Activated CD4-positive, alpha-beta T cell treated with anti-CD3 and anti-CD28 coated beads, Interleukin-2, Interleukin-6, amounts not matched to agents 100 ng/mL and 50 ng/mL, durations not matched to agents 16 hours and 8 hours (primary cell): ENCODE measurements around the gene HNRNPM.
A peak's percentile ranks its signal among the peaks of the same experiment; 100 is the strongest.
"Not testable (repeated sequence)": the region's sequence is repeated elsewhere in the genome, so short reads cannot be mapped to it uniquely, and the experiment has no call there.

Experiments used
- DNase-seq: peaks from one replicate; pipeline ENCODE4 v3.0.0-alpha.2; 2020

HNRNPM gene, protein sequence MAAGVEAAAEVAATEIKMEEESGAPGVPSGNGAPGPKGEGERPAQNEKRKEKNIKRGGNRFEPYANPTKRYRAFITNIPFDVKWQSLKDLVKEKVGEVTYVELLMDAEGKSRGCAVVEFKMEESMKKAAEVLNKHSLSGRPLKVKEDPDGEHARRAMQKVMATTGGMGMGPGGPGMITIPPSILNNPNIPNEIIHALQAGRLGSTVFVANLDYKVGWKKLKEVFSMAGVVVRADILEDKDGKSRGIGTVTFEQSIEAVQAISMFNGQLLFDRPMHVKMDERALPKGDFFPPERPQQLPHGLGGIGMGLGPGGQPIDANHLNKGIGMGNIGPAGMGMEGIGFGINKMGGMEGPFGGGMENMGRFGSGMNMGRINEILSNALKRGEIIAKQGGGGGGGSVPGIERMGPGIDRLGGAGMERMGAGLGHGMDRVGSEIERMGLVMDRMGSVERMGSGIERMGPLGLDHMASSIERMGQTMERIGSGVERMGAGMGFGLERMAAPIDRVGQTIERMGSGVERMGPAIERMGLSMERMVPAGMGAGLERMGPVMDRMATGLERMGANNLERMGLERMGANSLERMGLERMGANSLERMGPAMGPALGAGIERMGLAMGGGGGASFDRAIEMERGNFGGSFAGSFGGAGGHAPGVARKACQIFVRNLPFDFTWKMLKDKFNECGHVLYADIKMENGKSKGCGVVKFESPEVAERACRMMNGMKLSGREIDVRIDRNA

DNA sequence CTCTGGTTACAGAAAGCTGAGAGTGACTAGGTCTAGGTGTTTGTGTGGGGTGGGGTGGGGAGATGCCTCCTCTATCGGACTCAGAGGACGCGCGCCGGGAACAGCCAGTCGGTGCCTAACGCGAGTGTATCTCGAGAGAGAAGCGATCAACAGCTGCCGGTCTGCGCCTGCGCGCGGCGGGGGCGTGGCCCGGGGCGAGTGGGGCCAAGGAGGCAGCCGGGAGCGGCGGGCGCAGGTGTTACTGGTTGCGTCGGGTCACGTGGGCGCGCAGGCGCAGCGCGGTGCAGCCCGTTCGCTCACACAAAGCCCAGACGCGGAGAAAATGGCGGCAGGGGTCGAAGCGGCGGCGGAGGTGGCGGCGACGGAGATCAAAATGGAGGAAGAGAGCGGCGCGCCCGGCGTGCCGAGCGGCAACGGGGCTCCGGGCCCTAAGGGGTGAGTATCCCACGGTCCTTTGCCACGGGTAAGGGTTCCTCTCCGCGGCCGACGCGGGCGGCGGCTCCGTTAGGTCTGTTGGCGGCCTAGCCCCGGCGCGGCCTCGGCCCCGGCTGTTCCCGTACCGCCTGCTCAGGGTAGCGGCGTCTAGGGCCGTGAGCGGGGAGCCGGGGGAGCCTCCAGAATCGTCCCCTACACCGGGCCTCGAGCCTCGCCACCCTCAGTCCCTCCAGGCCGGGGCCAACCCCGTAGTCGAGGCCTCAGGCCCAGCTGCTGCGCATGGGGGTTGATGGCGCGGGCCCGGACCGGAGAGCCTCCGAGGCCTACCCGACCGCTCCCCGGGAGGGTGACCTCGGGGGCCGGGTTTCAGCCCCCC is at the start of gene HNRNPM:
TSS of gene HNRNPM (plus strand) at position 299 of the 811 bp plus-strand sequence. CDS start at position 323, 24 bp downstream.
- DNase-seq, result peak; percentile 100

DNA sequence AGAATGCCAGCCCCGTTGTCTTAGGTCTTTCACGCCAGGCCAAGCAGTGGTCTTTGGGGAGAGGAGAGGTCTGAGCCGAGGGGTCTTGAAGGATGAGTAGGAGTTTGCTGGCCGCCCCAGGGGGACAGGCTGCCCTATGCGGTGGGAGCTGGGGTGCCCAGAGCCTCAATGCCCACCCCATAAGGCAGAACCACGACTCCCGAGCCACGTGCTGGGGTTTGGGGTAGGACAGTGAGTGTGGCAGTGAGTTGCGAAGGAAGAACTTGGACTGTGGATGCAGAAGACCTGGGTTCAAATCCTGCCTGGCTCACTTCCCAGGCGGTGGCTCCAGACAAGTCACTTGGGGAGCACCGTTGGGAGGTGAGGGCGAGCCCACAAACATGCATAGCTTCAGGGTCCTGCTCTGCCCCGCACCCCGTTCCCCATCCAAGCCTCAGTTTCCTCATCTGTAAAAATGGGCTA is 49.1 kb upstream of the HNRNPM start:
- no peak for DNase-seq

DNA sequence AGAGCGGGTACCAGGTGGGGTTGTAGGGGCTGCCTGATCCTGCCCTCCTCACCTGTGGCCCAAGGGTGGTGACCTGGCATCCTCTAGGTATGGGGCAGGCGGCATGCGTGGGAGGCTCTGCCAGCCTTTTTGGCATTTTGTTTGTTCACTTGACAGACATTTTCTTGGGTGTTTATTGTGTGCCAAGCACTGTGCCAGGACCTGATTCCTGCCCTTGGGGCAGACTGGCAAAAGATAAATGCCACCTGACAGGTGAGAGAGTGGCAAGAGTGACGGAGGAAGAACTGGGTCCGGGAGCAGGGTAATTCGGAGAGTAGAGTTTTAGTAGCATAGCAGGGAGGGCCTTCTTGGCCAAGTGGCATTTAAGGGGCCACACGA is 48.6 kb upstream of the HNRNPM start:
- DNase-seq, result no peak

DNA sequence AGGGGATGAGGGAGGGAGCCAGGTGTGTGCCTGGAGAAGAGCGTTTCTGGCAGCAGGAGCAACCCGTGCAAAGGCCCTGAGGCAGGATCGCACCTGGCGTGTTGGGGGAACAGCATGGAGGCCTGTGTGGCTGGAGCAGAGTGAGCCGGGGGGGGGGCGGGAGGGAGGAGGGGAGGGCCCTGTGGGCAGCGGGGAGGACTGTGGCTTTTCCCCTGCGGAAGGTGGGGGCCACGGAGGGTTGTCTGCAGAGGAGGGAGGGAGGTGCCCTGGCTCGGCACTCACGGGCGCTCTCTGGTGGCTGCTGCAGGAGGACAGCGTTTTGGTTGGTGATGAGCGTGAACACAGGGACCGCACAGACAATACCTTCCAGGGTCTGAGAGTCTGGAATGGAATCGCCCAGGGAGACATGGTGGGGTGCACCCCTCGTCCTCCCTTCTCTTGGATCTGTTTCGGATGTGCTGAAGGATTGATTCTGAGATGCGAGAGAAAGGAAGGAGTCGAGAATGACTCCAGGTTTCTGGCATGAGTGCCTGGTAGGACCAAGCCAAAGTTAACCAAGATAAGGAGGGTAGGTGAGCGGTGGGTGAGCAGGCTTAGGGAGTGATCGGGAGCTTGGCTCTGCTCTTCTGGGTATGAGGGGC is 48.1 kb upstream of the HNRNPM start:
- DNase-seq, result peak; percentile 75

DNA sequence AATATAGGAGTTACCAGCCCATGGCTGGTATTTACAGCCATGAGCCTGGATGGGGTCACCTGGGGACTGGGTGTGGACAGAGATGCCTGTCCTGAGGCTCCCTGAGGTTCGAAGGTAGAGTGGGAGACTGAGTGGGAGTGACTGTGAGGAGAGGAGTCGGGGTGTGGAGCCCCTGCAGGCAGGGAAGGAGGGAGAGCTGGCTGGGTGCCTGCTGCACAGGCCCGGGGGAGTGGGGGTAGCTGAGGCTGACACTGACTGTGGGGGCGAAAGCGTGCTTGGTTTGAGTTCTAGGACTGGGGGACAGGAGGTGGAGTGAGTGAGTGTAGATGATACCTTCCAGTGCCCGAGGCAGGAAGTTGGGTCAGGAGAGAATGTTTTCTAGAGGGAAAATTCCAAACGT is 47.5 kb upstream of the HNRNPM start:
- DNase-seq, result no peak

DNA sequence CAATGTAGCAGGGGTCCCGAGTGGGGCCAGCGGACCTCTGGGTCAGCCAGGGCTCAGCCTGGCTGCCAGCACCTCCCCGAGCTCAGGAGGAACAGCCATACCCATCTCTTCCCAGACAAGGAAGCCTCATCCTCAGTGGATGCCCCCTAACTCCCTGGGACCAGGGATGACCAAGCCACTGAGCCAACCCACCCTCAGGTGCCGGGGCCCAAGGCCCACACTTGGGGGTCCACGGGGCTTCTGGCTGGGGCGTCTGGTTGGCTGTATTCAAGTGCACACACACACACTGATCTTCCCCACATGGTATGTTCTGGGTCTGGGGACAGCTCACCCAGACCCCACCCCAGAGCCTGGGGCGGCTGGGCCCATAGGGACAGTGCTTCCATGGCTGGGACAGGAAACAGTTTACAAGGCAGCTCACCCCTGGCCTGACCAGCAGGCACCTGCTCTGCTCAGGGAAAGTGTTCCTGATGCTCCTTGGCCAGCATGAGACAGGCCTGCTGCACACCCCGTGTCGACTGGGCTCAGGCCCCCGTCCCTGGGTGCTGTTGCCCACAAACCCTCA is 46.9 kb upstream of the HNRNPM start:
- no peak for DNase-seq

DNA sequence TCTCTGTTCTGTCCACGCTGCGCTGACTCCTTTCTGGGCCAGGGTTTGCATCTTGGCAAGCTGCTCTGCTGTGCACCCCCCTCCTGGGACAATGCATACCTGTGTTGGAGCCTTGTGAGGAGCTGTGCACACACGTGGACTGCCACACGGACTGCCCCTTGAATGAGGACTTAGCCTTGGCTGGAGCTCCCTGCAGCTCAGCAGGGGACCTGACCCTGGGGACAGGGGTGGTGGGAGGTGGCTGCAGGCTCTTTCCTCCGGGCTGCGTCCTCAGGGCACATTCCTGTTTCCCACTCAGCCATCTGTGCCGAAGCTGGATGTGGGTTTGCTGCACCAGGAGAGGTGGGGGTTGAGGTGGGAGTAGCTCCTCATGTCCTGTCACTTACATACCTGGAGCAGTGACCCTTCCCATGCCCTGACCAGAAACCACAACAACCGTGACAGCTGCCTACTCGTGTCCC is 46.4 kb upstream of the HNRNPM start:
- DNase-seq, result no peak

DNA sequence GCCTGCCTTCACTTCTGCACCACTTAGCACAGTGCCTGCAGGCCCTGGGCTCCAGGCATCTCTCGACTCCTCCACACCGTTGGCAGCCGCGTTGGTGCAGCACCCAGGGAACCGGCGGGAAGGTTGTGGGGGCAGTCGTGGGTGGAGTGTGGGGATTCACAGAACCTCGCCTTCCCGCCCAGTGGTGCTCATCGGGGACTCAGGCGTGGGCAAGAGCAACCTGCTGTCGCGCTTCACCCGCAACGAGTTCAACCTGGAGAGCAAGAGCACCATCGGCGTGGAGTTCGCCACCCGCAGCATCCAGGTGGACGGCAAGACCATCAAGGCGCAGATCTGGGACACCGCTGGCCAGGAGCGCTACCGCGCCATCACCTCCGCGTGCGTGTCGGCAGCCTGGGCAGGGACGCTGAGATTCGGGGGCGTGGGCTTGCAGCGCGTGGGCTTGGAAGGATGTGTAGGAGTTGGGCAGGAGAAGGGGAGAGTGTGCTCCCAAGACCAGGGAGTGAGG is 45.0 kb upstream of the HNRNPM start:
- no peak for DNase-seq

DNA sequence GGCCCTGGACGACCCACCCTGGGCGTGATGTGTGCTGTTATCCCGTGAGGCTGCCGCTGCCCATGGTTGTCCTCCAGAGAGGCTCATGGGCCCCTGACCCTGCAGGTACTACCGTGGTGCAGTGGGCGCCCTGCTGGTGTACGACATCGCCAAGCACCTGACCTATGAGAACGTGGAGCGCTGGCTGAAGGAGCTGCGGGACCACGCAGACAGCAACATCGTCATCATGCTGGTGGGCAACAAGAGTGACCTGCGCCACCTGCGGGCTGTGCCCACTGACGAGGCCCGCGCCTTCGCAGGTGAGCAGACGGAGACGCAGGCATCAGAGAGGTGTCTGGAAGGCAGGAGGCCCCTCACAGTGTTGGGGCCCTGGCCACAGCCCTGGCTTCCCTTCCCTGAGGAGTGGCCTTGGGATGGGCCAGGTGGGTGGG is 42.8 kb upstream of the HNRNPM start:
- no peak for DNase-seq

DNA sequence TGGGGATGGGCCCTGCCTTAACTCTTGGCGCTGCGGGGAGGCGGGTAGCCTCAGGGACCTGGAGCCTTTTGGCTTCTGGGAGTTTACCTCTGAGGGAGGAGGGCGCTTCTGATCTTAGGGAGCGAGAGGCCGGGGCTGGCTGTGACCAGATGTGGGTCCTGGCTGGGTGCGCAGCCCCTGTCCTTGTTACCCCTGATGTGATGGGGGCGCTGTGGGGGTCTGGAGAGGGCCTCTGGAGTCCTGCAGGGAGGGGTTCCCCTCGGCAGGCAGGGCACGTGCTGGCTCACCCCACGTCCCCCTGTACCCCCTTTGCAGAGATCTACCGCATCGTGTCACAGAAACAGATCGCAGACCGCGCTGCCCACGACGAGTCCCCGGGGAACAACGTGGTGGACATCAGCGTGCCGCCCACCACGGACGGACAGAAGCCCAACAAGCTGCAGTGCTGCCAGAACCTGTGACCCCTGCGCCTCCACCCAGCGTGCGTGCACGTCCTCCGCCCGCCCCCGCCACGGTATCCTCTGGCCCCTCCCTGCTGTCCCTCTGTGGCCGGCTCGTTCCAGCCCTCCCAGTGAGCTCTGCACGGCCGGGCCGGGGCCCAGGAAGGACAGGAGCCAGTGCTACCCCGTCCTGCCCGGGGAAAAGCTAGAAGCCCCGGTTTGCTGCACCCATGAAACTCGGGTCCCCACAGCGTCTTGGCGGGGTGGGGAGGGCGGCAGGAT is 41.5 kb upstream of the HNRNPM start:
- DNase-seq, result no peak

DNA sequence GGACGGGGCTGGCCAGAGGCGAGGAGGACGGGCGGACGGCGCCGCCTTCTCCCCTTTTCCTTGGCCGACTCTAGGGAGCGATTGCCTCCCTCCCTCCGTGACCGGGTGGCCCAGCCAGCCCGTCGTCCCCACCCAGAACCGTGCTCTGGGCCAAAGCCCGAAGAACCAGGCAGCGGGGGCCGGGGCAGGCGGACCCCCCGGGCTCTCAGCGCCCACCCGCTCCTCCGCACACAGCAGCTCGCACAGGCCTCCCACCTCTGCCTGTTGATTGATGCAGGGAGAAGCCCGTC is 41.0 kb upstream of the HNRNPM start:
- DNase-seq, result no peak

DNA sequence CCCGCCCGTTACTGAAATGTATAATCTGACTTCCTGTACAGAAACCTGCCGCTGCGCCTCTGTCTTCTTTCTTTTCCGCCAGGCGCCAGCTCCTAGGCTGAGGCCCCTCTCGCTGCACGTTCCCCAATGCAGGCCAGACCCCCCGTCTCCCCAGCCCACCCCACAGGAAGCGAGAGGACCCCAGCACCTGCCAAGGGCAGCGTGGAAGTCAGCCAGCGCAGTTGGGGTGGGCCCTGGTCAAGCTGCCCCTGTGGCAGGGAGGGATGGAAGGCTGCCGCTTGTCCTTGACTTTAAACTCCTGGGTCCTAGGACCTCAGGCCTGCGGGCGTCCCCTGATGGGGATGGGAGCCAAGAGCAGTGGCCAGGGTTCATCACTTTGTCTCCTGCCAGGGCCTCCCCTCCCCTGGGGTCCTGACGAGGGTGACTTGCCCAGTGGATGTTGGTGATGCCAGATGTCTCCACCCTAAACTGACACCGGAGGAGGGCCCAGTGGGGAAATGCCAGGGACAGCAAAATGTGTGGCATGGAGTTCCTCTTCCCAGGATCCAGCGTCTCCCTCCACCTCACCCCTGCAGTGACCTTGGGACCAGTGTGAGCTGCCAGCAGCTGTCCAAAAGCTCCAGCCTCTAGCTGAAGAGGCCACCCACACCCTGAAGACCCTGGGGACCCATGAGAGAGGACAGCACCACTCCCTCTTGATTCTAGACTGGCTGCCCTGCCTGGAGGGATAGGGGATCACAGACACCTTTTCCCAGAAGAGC is 40.2 kb upstream of the HNRNPM start:
- no peak for DNase-seq

DNA sequence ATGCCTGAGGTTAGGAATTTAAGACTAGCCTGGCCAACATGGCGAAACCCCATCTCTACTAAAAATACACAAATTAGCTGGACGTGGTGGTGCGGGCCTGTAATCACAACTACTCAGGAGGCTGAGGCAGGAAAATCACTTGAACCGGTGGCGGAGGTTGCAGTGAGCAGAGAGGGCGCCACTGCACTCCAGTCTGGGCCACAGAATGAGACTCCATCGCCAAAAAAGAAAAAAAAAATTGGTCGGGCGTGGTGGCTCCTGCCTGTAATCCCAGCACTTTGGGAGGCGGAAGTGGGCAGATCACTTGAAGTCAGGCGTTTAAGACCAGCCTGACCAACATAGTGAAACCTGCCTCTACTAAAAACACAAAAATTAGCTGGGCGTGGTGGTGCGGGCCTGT is 34.1 kb upstream of the HNRNPM start:
- not testable (repeated sequence) for DNase-seq

DNA sequence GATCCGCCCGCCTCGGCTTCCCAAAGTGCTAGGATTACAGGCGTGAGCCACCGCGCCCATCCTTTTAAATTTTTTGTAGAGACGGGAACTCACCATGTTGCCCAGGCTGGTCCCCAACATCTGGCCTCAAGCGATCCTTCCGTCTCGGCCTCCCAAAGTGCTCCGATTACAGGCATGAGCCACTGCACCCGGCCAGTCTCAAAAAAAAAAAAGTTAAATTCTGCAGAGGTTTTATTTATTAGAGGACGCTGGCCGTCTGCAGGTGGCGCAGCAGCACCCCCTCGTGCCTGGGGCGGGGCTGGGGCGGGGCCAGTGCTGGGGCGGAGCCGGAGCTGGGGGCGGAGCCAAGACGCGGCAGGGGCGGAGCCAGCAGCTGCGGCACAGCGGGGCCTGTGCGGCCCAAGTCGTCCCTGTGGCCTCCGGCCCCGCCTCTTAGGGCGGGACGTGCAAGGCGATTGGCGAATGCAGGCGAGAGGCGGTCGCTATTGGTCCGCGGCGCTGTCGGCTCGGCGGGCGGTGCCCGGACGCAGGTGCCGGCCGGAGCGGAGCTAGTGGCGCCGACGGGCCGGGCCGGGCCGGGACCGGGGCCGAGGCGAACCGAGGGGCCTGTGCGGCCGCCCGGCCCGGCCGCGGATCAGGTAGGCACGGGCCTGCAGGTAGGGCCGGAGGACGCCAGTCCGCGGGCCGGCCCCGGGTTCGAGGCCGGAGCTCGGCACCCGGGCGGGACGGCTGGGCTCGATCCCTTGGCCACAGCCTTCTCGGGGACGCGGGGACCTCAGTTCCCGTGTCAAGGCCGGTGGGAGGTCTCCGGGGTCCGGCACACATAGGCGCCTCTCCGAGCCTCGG is 31.8 kb upstream of the HNRNPM start, which contains the start of gene MARCHF2:
TSS of gene MARCHF2 (plus strand) at position 523 of the 846 bp plus-strand sequence. CDS start 8,536 bp downstream, outside the sequence.
- DNase-seq, result peak; percentile 98

DNA sequence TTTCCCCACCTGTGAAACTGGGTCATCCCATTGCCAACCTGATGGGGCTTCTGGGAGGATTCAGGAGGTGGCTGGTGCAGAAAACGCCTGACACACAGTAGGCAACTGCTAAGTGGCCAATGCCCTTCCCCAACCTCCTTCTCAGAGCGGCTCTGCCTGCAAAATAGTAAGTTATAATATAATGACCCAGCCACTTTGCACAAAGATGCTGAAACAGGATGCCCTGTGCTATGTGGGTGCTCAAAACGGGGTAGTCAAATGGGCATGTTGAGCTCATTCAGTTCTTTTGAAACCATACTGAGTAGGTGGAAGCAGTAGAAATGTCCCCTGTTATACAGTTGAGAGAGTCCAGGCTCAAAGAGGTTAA is 31.2 kb upstream of the HNRNPM start:
- no peak for DNase-seq

DNA sequence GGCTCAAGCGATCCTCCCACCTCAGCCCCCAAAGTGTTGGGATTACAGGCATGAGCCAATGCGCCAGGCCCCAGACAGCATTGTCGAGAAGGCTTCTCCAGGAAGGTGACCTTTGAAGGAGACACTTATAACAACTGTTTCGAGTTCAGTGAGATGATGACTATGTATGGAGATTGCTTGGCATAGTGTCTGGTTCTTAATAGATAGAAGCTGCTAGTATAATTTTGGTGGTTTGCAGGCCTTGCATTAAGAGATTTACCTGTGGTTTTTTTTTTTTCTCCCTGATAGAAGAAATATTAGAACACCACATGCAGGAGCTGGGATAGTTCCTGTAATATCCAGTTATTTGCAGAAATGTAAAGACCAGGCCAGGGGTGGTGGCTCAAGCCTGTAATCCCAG is 28.0 kb upstream of the HNRNPM start:
- no peak for DNase-seq

DNA sequence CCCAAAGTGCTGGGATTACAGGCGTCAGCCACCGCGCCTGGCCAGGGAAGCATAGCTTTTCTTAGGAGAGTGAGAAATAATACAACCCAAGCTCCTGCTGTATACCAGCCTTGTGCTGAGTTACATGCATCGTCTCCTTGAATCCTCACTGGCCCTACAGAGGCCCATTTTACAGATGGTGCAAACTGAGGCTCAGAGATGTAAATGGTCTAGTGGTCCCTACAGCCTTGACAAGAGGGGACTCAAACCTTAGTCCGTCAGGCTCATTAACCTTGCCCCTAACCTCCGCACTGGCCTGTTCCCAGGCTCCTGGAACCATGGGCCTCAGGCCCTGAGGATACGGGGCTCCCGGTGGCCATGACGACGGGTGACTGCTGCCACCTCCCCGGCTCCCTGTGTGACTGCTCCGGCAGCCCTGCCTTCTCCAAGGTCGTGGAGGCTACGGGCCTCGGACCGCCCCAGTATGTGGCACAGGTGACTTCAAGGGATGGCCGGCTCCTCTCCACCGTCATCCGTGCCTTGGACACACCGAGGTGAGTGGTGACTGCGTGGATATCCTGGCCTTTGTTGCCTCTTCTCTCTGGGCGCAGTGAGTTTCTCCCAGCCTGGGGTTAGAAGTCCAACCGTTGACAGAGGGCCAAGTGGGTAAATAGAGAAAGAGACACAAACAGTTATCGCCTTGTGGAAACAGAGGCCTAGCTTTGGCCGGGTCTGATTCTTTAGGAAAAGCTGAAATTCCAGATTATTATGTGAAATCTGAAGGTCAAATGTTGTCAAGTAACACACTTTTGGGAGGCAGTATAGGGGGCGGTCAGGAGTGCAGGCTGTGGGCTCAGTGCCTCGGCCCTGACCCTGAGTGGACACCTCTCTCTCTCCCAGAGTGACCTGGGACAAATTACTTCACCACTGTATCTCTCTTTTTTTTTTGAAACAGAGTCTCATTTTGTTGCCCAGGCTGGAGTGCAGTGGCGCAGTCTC is 23.0 kb upstream of the HNRNPM start:
- no peak for DNase-seq

DNA sequence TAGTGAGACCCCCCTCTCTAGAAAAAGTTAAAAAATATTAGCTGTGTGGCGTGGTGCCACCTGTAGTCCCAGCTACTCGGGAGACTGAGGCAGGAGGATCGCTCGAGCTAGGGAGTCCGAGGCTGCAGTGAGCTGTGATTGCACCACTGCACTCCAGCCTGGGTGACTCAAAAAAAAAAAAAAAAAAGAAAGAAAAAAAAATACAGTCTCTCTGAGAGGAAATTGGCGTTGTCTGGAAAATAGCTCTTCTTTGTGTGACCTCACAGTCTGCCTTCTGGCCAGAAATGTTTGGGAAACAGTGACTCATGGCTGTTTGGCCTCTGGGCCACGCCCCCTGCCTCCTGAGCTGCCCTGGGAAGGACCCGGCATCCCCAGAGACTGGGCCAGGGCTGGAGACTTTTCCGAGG is 21.0 kb upstream of the HNRNPM start:
- DNase-seq, result no peak

DNA sequence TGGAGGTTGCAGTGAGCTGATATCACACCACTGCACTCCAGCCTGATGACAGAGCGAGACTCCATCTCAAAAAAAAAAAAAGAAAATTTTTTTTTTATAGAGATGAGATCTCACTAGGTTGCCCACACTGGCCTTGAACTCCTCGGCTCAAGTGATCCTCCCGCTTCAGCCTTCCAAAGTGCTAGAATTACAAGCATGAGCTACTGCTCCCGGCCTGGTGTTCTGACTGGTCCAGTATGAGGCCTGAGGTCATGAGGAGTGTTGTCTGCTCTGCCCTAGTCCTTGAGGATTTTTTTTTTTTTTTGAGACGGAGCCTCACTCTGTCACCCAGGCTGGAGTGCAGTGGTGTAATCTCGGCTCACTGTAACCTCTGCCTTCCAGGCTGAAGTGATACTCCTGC is 19.4 kb upstream of the HNRNPM start:
- not testable (repeated sequence) for DNase-seq
